H9 (cell line): Measurements from ENCODE around the gene LAMA5. TPM values are rescaled to one million over a fixed set of nuclear protein-coding genes. Genes with fewer than 3 reads are reported as not detected.

Source experiments
- DNase-seq: peaks from one replicate; pipeline ENCODE4 v3.0.0-alpha.2; 2017
- H2AFZ ChIP-seq: one replicate; pipeline ENCODE4 v1.6.1; 2013; ENCODE audit warnings: mild to moderate bottlenecking, low read length, control low read depth, moderate library complexity
- H2AK5ac ChIP-seq: 2 replicates; pipeline ENCODE4 v1.6.1; 2013; ENCODE audit warnings: low read length, control low read depth, mixed read lengths; ENCODE audit not compliant: insufficient read length
- H2BK120ac ChIP-seq: one replicate; pipeline ENCODE4 v1.6.1; 2013; ENCODE audit warnings: low read depth, mild to moderate bottlenecking, low read length, control low read depth, inconsistent platforms; ENCODE audit not compliant: poor library complexity, severe bottlenecking
- H2BK12ac ChIP-seq: 2 replicates; pipeline ENCODE4 v1.6.1; 2013; ENCODE audit warnings: low read length, control low read depth, mixed read lengths, low read depth; ENCODE audit not compliant: insufficient read length
- H2BK15ac ChIP-seq: 2 replicates; pipeline ENCODE4 v1.6.1; 2013; ENCODE audit warnings: low read depth, low read length, control low read depth
- H2BK20ac ChIP-seq: one replicate; pipeline ENCODE4 v1.6.1; 2013; ENCODE audit warnings: low read depth, mild to moderate bottlenecking, low read length, control low read depth, inconsistent platforms; ENCODE audit not compliant: poor library complexity, severe bottlenecking
- H2BK5ac ChIP-seq: 2 replicates; pipeline ENCODE4 v1.6.1; 2013; ENCODE audit warnings: low read length, control low read depth, mixed read lengths; ENCODE audit not compliant: insufficient read length
- H3K14ac ChIP-seq: 2 replicates; pipeline ENCODE4 v1.6.1; 2013; ENCODE audit warnings: low read length, control low read depth; ENCODE audit not compliant: insufficient read depth
- H3K18ac ChIP-seq: 2 replicates; pipeline ENCODE4 v1.6.1; 2013; ENCODE audit warnings: low read depth, mild to moderate bottlenecking, mixed read lengths, low read length, control low read depth; ENCODE audit not compliant: insufficient read length
- H3K23ac ChIP-seq: 2 replicates; pipeline ENCODE4 v1.6.1; 2013; ENCODE audit warnings: low read length, control low read depth, mixed read lengths, low read depth; ENCODE audit not compliant: insufficient read length
- H3K23me2 ChIP-seq: 2 replicates; pipeline ENCODE4 v1.6.1; 2013; ENCODE audit warnings: low read depth, mild to moderate bottlenecking, mixed read lengths, low read length, control low read depth; ENCODE audit not compliant: insufficient read length, poor library complexity, severe bottlenecking
- H3K27ac ChIP-seq: 2 replicates; pipeline ENCODE4 v1.5.1; 2013; ENCODE audit warnings: low read length, control low read depth, mixed read lengths, low read depth; ENCODE audit not compliant: insufficient read length
- H3K27me3 ChIP-seq: 2 replicates; pipeline ENCODE4 v1.6.1; 2013; ENCODE audit warnings: low read length, control low read depth, inconsistent platforms; ENCODE audit not compliant: insufficient read depth
- H3K4ac ChIP-seq: 2 replicates; pipeline ENCODE4 v1.6.1; 2013; ENCODE audit warnings: low read depth, mild to moderate bottlenecking, control low read depth, inconsistent platforms, low read length, moderate library complexity
- H3K4me1 ChIP-seq: 2 replicates; pipeline ENCODE4 v1.6.1; 2013; ENCODE audit warnings: low read length, control low read depth, inconsistent platforms; ENCODE audit not compliant: insufficient read depth
- H3K4me2 ChIP-seq: 2 replicates; pipeline ENCODE4 v1.6.1; 2013; ENCODE audit warnings: low read length, control low read depth, mixed read lengths; ENCODE audit not compliant: insufficient read length, insufficient read depth
- H3K56ac ChIP-seq: 2 replicates; pipeline ENCODE4 v1.6.1; 2013; ENCODE audit warnings: low read depth, mild to moderate bottlenecking, mixed read lengths, low read length, control low read depth; ENCODE audit not compliant: insufficient read length
- H3K79me1 ChIP-seq: 2 replicates; pipeline ENCODE4 v1.6.1; 2013; ENCODE audit warnings: low read depth, mild to moderate bottlenecking, moderate library complexity, low read length, control low read depth, inconsistent platforms; ENCODE audit not compliant: insufficient read depth, poor library complexity, severe bottlenecking
- H3K79me2 ChIP-seq: 2 replicates; pipeline ENCODE4 v1.6.1; 2013; ENCODE audit warnings: low read length, control low read depth, inconsistent platforms; ENCODE audit not compliant: insufficient read depth
- H3K9ac ChIP-seq: 2 replicates; pipeline ENCODE4 v1.6.1; 2013; ENCODE audit warnings: low read length, control low read depth, mixed read lengths; ENCODE audit not compliant: insufficient read length; ENCODE audit errors: extremely low read depth
- H3K9me3 ChIP-seq: one replicate; pipeline ENCODE4 v1.6.1; 2013; ENCODE audit warnings: low read depth, low read length, inconsistent platforms; ENCODE audit not compliant: control insufficient read depth
- H3T11ph ChIP-seq: one replicate; pipeline ENCODE4 v1.6.1; 2013; ENCODE audit warnings: mild to moderate bottlenecking, low read length, control low read depth, inconsistent platforms
- H4K20me1 ChIP-seq: one replicate; pipeline ENCODE4 v1.6.1; 2013; ENCODE audit not compliant: control insufficient read depth, insufficient read length, insufficient read depth
- H4K5ac ChIP-seq: 2 replicates; pipeline ENCODE4 v1.6.1; 2013; ENCODE audit warnings: low read depth, mild to moderate bottlenecking, mixed read lengths, low read length, control low read depth; ENCODE audit not compliant: insufficient read length
- H4K8ac ChIP-seq: replicated peaks from 2 replicates; pipeline ENCODE4 v1.6.1; 2013; ENCODE audit warnings: low read length, control low read depth, mixed read lengths, low read depth; ENCODE audit not compliant: insufficient read length
- H4K91ac ChIP-seq: 2 replicates; pipeline ENCODE4 v1.6.1; 2013; ENCODE audit warnings: low read depth, mild to moderate bottlenecking, moderate library complexity, mixed read lengths, low read length, control low read depth; ENCODE audit not compliant: insufficient read length
- H3K27ac Mint-ChIP-seq, 3 experiments: 2 replicates in 2 of 3; 3 replicates in 1 of 3; pipeline ENCODE4 v1.8.0; 2020 to 2021; ENCODE audit warnings: mixed read lengths in 3 of 3, mild to moderate bottlenecking in 1 of 3, moderate library complexity in 1 of 3
- H3K27me3 Mint-ChIP-seq: 2 replicates; pipeline ENCODE4 v1.8.0; 2021; ENCODE audit warnings: low read depth, mild to moderate bottlenecking, moderate library complexity, mixed read lengths
- H3K36me3 Mint-ChIP-seq, 3 experiments: 2 replicates in 2 of 3; 3 replicates in 1 of 3; pipeline ENCODE4 v1.8.0; 2020 to 2021; ENCODE audit warnings: low read depth in 3 of 3, mixed read lengths in 3 of 3; ENCODE audit not compliant: insufficient read depth in 1 of 3
- H3K4me1 Mint-ChIP-seq, 2 experiments: 2 replicates each; pipeline ENCODE4 v1.8.0; 2020; ENCODE audit warnings: mixed read lengths in 2 of 2
- H3K4me3 Mint-ChIP-seq, 2 experiments: 2 replicates in 1 of 2; 3 replicates in 1 of 2; pipeline ENCODE4 v1.8.0; 2020 to 2021; ENCODE audit warnings: mild to moderate bottlenecking in 2 of 2, mixed read lengths in 2 of 2, moderate library complexity in 1 of 2
- H3K9me3 Mint-ChIP-seq, 2 experiments: 2 replicates in 1 of 2; 3 replicates in 1 of 2; pipeline ENCODE4 v1.8.0; 2020; ENCODE audit warnings: mild to moderate bottlenecking in 2 of 2, mixed read lengths in 2 of 2, moderate library complexity in 1 of 2
- CTCF ChIP-seq: fragments of 200-600 bp; sonication (generic); conservative IDR thresholded peaks from 3 replicates; pipeline ENCODE4 v1.8.0; 2021; ENCODE audit warnings: antibody characterized with exemption, mild to moderate bottlenecking
- WGBS: extraction: QIAGEN DNeasy Blood & Tissue Kit; methylation state at CpG from one replicate; pipeline ENCODE4 v1.1.7; 2013; ENCODE audit warnings: missing lambda C conversion rate, low lambda C conversion rate, mixed read lengths; ENCODE audit not compliant: insufficient read length; ENCODE audit errors: extremely low coverage; 5-methylcytosine and 5-hydroxymethylcytosine counted together
- total RNA-seq: library from RNA; stranded (reverse); gene quantifications from 2 replicates; pipeline ENCODE4 v1.2.1, GENCODE V29; 2021

LAMA5 gene
- total RNA-seq, 1 experiment from 2014 or later, result 200 TPM

- peak; percentile 31 for DNase-seq
- Histone ChIP-seq H3K4ac (no peak overlapping the region), H2BK5ac (no peak overlapping the region), H4K91ac (no peak overlapping the region), H2BK120ac (no peak overlapping the region), H3K9ac (peak overlapping the region; percentile 67), H3K18ac (no peak overlapping the region), H3T11ph (no peak overlapping the region), H3K14ac (peak overlapping the region; percentile 63; the same call in 1 of the 2 replicates), H3K56ac (no peak overlapping the region), H3K23me2 (peaks cover 7% of the 10 kb centered on the region), H4K20me1 (no peaks in the 10 kb centered on the region), H3K23ac (no peak overlapping the region), H3K4me1 (no peaks in the 10 kb centered on the region; the same call in 1 of the 2 replicates), H3K27me3 (no peaks in the 10 kb centered on the region), H3K9me3 (no peaks in the 10 kb centered on the region), H2BK15ac (no peak overlapping the region), H4K8ac (no peak overlapping the region), H4K5ac (no peak overlapping the region), H2AFZ (no peak overlapping the region), H2AK5ac (no peak overlapping the region), H2BK20ac (no peak overlapping the region), H2BK12ac (no peak overlapping the region), H3K79me1 (no peaks in the 10 kb centered on the region), H3K4me2 (peak overlapping the region; percentile 63), H3K27ac (no peak overlapping the region), H3K79me2 (peaks cover 18% of the 10 kb centered on the region; the same call in 1 of the 2 replicates)
- H3K36me3 Mint-ChIP-seq, result peaks cover 19 to 48% (median 47%) of the 10 kb centered on the region in 3 experiments
- peak overlapping the region; percentile 90 to 96 for H3K4me3 Mint-ChIP-seq
- peak overlapping the region; percentile 85 to 97 (median 92); a peak in 6 of 7 replicates for H3K27ac Mint-ChIP-seq
- TF ChIP-seq CTCF, result no peak
- H3K9me3 Mint-ChIP-seq, result no peaks in the 10 kb centered on the region
- WGBS, result no CpG with 5 or more reads among the region's 66 CpGs
- H3K4me1 Mint-ChIP-seq, result peaks cover 14 to 22% of the 10 kb centered on the region in 2 experiments
- H3K27me3 Mint-ChIP-seq, result no peaks in the 10 kb centered on the region
These were observed 63.5 kb downstream of the LAMA5 start for GRCh38 chr20:62303340-62304226.
